Muscle of arm (tissue), 12 donors: ENCODE results near the gene TEX14. TPM values are rescaled to one million over a fixed set of nuclear protein-coding genes. Genes with fewer than 3 reads are reported as not detected.
"Not testable (repeated sequence)": the region's sequence is repeated elsewhere in the genome, so short reads cannot be mapped to it uniquely, and the experiment has no call there.

ENCODE experiments used
- DNase-seq: peaks from one replicate; pipeline ENCODE4 v3.0.0-alpha.2; 2013
- polyA plus RNA-seq, 12 donors: library from polyadenylated mRNA; unstranded; fragments of 120-200 nt; gene quantifications; one replicate each; pipeline ENCODE4 v1.2.1, GENCODE V29; 2013; ENCODE audit not compliant: insufficient read length in 12 of 12

TEX14 gene
- polyA plus RNA-seq, 12 donors, result 1.6 to 6.9 (median 3.6) TPM; not detected in 1

DNA sequence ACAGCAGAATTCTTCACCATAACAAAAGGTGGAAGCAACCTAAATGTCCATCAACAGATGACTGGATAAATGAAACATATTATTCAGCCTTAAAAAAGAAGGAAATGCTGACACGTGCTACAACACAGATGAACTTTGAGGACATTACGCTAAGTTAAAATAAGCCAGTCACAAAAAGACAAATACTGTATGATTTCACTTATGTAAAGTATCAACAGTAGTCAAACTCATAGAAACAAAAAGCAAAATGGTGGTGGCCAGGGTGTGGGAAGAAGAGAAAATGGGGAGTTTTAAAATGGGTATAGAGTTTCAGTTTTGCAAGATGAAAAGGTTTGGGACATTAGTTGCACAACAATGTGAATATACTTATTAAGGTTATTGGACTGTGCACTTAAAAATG is 127.6 kb downstream of the TEX14 start:
- DNase-seq, result no peak

DNA sequence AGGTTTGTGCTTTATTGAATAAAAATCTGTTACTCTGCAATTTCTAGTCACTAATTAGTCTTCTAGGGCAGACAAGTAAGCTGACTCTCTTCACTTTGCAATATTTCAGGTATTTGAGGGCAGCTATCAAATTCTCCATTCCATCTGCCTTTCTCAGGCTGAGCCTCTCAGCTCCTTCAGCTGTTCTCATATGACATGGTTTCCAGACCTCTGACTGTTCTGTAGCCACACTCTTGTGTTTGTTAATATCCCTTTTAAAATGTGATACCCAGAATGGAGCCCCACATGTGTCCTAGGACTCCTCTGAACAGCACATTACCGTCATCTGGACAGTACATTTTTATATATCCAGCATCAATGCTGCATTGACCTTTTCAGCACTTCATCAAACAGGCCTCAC is 131.3 kb downstream of the TEX14 start:
- DNase-seq, result no peak

DNA sequence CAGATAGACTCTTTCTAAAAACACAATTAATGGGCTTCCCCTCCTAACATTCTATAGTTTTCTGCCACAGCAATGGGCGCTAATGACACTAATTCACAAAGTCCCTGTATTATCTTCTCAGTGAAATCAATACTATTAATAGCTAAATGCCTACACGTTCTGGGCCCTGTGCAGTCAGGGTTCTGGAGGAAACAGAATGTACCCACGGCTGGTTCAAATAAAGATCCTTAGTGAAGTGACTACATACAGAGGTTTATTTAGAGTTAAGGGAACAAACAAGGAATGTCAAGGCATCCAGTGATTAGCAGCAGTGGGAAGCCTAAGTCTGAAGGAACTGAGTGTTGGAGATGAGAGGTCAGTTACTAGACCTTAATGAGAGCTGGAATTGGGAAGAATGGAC is 133.9 kb downstream of the TEX14 start:
- no peak for DNase-seq

DNA sequence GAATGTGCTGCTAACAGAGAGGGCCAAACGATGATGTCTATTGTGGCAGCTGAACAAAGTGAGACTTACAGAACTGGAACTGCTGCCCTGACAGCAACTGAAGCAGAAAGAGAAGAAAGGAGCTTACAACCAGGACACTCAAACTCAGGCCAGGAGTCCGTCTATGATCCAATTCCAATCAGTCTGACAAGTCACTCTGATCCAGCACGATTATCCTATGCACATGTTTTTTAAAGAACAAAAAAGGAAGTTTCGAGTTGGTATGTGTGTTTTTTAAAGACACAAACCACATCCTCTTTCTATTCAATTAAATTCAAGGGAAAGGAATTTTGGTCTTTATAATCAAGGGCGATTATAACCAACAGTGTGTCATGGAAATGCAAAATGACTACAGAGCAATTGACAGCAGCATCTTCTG is 135.0 kb downstream of the TEX14 start:
- DNase-seq, result no peak

DNA sequence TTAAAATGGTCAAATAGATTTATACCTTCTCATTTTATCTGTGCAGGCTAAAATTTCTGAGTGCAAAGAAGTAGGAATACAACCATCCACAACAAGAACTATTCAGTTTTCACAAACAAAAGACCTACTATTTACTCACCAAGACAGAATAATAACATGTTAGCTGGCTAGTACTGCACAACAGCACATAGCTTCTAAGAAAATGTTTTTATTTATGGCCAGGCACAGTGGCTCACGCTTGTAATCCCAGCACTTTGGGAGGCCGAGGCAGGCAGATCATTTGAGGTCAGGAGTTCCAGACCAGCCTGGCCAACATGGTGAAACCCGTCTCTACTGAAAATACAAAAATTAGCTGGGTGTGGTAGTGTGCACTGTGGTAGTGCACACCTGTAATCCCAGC is 136.7 kb downstream of the TEX14 start:
- not testable (repeated sequence) for DNase-seq

DNA sequence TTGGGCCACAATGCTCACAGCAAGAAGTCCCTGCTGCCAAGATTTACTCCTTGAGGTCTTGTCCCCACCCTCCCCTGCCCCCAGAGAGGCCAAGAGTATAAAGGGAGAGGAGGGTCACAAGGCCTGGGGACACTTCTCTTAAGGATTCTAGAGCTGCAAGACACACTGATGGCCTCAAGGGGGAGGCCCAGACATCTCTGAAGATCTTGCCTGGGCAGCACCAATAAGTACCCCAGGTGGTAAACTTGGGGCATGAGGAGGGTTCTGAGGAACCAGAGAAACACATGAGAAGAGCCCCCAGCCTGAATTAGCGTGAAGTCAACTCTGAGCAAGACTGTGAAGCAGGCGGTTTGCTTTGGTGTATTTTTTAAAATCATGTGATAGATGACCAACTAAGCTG is 150.6 kb downstream of the TEX14 start:
- DNase-seq, result no peak

DNA sequence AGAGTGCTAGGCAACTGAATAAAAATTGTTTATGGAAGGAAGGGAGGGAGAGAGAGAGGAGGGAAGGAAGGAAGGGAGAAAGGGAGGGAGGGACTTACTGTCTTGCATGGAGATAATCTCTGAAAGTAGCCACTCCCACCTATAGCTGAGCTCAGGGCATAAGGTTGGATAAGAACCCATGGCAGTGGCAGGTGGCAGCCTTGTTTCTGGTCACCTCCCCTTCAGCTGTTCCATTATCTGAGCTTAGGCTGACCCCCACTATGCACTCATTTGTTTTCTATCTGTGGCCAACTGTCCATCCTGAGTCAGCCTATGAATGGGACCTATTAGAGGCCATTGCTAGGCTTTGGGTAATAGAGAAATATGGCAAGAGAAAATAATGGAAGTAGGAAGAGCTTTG is 152.1 kb downstream of the TEX14 start:
- DNase-seq, result no peak

DNA sequence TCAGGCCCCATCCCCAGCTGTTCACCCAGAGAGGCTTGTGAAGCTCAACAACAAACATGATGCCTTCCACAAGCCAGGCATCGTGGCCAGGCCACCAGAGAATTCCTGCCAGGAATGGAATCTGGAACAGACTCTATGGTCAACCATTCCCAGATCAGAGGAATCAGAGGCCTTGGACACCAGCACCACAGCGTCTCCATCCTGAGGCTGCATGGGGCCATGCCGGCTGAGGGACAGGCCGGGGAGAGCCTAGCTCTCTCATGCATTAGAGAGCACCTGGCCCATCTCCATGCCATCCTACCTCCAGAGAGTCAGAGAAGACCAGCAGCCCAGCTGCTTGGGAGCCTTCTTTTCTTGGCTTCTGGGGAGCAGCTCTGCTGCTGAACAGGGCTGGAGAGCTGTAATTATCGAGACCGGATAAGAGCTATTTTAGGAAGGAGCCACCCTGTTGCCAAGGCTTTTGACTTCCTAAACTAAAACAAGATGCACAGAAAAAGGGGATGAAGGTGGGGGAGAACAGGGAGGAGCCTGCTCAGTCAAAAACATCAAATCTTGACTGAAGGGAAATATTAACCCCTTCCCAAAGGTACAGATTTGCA is 152.9 kb downstream of the TEX14 start:
- no peak for DNase-seq

DNA sequence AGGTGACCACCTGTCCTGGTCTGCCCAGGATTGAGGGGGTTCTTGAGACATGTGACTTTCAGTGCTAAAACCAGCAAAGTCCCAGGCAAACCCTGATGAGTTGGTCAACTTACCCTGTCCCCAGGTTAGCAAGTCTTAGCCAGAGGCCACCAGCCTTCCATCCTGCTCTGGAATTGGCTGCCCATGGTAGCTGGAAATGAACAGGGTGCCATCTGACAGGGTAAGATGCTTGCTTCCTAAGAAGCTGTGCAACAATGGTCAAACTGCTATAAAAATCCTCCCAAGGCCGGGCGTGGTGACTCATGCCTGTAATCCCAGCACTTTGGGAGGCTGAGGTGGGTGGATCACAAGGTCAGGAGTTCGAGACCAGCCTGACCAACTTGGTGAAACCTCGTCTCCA is 154.6 kb downstream of the TEX14 start:
- DNase-seq, result no peak

DNA sequence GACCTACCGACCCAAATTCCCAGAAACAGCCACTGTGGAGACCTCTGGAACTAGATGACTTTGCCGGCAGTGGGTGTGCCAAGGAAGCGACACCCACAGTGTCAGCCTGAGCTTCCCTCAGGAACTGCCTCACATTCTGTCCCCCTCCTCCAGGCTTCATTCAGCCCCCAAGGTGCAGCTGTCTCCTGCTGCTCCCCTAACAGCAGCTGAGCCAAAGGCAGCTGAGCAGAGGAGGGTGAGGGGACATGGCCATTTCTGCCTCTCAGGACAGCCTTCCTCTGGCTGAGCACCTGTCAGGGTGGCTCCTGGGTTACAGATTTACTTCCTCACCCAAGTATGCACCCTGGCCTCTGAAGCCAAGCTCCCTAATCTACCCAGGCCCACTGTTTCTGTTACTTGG is 155.3 kb downstream of the TEX14 start:
- no peak for DNase-seq

DNA sequence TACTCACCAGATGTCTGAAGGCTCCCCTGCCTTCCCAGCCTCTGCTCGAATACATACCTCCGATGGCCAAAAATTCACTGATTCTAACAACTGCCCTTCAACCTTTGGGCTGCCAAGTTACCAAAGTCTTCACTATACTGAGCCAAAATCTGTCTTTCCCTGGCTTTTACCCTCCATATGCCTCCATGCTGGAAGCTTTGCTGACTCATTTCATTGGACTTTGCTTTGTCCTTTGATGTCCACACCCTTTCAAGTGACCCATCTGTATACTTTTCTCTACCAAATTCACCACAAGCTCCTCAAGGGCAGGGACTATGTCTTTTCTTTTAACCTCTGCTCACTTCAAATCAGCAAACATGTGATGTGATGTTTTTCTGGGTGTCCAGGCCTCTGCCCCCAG is 156.4 kb downstream of the TEX14 start:
- no peak for DNase-seq

DNA sequence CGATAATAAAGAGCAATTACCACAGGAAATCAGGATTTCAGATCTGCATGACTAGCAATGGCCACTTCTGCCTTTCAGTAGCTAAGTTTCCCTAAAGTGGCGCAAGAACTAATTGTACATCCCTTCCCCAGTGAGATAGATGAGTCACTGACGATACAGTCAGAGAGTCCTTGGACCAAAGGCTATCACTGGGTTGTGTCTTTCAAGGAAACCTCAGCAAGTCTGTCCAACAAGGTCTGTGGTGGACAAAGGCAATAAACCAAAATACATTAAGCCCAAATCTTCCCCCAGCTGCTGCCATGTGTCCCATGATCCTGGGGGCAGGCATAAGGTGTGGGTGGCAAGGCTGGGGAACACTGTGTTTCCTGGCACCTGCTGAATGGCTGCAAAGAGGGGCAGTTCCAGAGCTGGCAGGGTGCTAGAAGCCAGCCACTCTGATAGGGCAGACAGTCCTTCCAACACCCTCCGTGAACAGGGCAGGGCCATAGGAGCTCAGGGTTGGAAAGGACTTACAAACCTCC is 156.9 kb downstream of the TEX14 start:
- DNase-seq, result no peak

DNA sequence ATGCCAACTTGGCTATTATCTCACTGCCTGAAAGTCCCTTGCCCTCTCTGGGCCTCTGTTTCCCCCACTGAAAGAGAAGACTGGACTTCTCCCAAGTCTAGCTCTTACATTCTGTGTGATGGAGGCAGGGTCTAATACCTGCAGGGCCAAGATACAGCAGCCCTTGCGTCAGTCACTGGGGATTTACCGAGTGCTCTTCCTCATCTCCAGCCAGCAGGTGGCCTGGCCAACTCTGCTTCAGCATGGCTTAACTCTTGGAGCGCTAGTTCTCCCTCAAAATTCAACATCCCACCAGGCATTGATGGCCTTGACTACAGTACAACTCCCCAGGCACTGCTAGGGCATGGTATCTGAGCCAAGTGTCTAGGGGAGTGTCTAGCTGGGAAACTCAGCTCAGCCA is 157.5 kb downstream of the TEX14 start:
- no peak for DNase-seq

DNA sequence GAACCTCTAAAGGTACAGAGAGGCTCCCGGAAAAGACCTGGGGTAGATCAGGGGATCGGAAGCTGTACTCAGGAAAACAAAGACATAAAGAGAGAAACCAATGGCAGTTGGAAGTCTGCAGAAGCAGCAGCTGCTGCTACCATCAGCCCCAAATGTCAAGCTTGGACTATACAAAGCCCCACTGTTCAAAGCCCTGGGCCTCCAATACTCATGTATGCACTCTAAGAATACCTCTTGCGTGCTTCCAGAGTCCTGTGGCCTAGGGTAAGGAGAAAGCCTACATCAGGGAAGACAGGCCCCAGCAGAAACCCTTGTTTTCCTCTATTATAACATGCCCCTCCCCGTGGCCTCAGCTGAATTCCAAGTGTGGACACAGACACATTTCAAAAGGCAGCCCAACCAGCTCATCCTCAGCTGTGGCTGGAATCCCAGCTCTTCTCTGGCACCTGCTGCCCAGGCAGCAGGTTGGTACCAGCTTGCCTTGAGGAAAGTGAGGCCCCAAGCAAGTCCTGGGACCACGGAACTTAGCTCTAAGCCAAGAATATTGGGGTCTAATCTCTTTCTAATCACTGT is 158.1 kb downstream of the TEX14 start:
- no peak for DNase-seq

DNA sequence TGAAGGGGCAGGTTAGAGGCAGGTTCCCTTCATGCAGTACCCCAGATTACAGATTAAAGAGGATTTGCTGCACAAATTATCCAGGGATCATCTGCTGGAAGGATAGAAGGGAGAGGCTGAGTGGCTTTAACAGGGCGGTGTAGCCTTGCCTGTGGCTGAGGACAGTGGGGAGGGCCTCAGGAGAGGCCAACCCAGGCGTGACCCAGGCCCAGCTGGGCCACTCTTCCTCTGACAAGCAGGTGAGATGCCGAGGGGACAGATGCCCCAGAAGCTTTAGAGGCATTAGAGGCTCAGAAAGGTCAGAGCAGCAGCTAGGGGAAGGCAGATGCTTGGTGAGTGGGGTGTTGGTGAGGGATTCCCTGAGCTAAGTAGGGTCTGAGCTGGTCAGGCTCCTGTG is 159.3 kb downstream of the TEX14 start:
- DNase-seq, result no peak

DNA sequence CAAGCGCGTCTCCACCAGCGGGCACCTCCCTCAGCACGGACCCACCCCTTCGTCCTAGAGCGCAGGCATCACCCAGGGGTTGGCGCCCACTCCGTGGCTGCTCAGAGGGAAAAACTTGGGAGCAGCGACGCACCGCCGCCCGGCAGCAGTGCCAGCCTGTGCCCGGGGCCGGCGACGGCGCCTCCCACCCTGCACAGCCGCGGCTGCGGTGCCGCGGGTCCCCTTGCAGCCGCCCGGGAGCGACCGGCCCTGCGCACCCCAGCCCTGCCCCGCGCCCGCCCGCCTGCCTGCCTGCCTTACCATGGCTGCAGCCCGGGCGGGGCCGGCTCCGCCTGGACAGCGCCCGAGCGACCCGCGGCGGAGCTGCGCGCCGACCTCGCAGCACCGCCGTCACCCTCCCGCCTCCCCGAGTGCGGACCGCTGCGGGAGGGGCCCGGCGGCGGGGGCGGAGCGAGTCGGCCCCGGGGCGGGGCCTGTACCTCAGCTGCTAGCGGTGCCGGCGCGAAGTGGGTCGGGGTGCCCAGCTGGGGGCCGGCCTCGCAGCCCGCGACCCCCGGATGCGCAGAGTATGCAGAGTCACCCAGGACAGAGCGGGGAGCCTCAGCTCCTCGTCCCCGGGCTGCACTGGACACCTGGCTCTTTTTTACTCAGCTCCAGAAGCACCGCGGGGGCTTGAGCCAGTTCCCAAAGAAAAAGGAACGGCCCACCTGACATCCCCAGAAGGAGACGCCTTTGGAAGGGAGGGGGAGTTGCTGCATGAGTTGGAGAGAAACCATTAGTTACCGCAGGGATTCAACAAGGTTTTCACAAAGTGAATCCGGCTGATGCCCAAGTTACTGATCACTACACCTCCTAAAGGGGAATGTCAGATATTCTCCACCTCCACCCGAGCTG is 159.9 kb downstream of the TEX14 start:
- DNase-seq, result no peak

DNA sequence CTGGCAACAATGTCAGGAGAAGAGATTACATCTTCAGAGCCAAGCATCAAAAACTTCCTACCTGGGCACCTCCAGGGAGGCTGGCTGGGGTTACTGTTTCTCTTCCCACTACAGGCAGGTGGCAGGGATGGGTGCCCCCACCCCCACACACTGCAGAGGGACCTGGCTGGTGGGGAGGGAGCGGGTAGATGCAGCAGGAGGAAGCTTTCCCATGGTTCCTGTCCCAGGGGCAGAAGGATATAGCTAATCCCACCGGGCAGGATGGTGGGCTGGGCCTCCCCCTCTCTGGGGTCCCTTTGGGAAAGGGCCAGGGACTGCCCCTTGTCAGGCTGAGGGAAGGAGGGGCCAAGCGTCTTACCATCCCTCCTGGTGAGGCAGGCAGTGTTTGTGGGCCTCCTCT is 160.7 kb downstream of the TEX14 start:
- no peak for DNase-seq

DNA sequence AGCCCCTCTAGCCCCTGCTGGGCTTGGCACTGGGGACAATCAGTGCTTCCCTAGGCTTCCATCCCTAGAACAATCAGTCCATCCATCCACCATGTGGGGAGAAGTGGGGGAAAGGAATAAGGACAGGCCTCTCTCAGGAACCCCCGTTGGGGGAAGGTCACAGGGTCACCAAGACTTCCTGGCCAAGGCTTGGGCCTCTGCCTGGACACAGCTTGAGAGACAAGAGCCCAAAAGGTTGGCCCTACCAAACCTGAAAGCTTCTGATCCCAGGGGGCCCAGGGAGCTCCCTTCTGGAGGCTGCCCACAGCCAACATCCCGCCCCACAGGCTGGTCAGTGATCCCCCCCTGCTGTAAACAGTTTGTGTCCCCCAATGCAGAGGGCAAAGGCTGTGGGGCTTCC is 161.2 kb downstream of the TEX14 start:
- no peak for DNase-seq

DNA sequence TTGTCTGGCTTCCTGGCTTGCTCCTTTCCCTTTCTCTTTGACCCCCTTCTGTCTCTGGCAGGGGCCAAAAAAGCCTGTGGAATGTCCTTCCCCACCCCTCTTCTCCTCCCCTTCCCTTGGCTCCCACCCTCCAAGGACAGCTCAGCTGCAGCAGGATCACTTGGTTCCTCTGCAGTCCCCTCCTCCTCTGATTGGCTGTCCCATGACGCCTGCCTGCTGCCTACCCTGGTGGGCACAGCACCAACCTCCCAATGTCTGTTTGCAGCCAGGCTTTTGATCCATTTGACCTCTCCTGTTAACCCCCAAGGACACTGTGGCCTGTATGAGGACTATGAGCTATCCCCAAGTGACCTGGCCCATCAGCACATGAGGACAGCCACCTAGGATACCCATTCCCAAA is 162.6 kb downstream of the TEX14 start:
- no peak for DNase-seq

DNA sequence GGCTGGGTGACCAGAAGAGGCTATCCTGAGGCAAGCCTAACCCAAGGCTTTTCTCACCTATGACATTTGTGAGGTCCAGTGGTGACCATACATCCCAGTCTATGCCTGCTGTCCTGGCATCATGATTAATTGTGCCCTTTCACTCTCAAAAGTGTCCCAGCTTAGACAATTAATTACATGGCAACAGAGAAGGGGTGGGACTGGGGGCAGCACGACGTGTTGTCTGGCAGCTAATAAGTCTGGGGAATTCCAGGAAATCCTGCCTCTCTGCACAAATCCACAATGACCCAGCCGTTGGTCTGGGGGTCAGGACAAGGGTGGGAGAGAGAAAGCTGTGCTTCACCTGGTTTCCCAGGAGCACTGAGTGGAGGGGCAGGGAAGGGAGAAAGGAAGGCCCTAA is 163.4 kb downstream of the TEX14 start:
- DNase-seq, result no peak

DNA sequence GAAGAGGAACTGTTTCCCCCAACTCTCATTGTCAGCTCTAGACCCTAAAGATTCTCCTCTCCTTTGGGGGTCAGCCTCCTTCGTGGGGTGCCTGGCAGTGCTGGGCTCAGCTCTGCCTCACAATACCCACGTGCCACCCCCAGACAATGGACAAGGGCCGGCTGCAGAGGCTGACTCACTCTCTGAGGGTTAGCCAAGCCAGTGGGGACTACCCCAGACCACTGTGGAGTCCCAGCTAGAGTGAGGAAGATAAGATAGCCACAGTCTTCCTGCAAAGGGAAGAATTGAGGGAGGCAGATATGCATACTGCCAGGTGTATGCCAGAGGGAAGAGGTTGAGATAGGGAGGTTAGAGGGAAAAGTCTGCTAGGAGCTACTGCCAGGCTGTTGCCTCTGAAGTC is 163.9 kb downstream of the TEX14 start:
- DNase-seq, result no peak

DNA sequence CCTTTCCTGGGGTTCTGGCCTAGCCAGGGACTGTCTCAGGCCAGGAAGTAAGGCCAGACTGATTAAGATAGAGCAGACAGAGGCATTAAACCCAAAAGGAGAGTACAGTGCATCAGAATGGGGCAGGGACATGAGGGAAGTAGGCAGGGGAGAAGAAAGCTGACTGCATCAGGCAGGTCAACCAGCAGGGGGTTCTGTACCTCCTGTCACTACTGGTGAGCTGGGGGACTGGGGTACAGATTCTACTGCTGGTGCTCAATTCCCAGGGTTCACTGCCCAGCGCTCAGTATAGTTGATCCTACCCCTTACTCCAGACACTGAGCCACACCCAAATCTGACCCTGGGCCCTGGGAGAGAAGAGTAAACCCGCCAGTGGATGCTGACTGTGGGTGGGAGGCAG is 164.5 kb downstream of the TEX14 start:
- DNase-seq, result no peak

DNA sequence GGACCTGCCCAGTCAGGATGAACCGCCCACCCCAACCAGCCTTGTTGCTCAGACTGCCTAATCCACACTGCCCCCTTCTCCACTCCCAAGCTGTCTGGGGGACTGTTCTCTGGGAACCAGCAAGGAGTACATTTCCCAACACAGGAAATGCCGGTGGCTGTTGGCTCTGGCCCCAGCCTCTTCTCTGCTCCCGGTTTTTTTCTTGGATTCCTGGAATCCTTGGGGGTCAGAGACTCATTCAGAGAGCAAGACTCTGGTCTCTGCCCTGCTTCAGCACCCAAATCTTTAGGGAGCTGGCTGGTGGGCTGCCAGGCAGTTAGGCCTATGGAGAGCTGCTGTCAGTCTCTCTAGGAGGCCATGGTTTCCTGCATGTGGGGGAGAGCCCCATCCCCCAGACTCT is 166.6 kb downstream of the TEX14 start:
- DNase-seq, result no peak
